Ascending aorta (tissue), 2 donors: ENCODE data around the gene CYS1. TPM values are rescaled to one million over a fixed set of nuclear protein-coding genes. Genes with fewer than 3 reads are reported as not detected.
"Not testable (repeated sequence)": the region's sequence is repeated elsewhere in the genome, so short reads cannot be mapped to it uniquely, and the experiment has no call there.

Source experiments
- DNase-seq, 2 donors: peaks; one replicate each; pipeline ENCODE4 v3.0.0-alpha.2; 2019; ENCODE audit warnings: low spot score in 2 of 2
- H3K27ac ChIP-seq, 2 donors: fragments of 200-600 bp; sonication (generic); one replicate each; pipeline ENCODE4 v1.5.1; 2016 to 2017; ENCODE audit warnings: mild to moderate bottlenecking in 1 of 2
- H3K27me3 ChIP-seq: fragments of 200-600 bp; sonication (generic); one replicate; pipeline ENCODE4 v1.5.1; 2017
- H3K36me3 ChIP-seq, 2 donors: fragments of 200-600 bp; sonication (generic); one replicate each; pipeline ENCODE4 v1.5.1; 2016
- H3K4me1 ChIP-seq, 2 donors: fragments of 200-600 bp; sonication (generic); one replicate each; pipeline ENCODE4 v1.5.1; 2016 to 2017; ENCODE audit warnings: mild to moderate bottlenecking in 1 of 2
- H3K4me3 ChIP-seq, 2 donors: fragments of 200-600 bp; sonication (generic); one replicate each; pipeline ENCODE4 v1.5.1; 2016 to 2017; ENCODE audit warnings: mild to moderate bottlenecking in 1 of 2
- H3K9me3 ChIP-seq, 2 donors: fragments of 200-600 bp; sonication (generic); one replicate each; pipeline ENCODE4 v1.5.1; 2016
- intact Hi-C: fragments of 100-400 bp; cut with DNase I; formaldehyde crosslinking; loops from one replicate; pipeline ENCODE4 v1.15.1; 2023
- total RNA-seq: library from RNA; depleted of rRNA; stranded (reverse); fragments of >200 nt; gene quantifications from one replicate; pipeline ENCODE4 v1.1.0, GENCODE V29; 2016
- TF ChIP-seq, protein P1 (sequence below), 3 experiments: fragments of 200-600 bp in 2 of 3; fragments of 450-650 bp in 1 of 3; sonication (generic) in 2 of 3; IDR thresholded peaks; one replicate each; pipeline ENCODE4 v1.5.1; 2016 to 2019; ENCODE audit warnings: antibody characterized with exemption in 3 of 3, mild to moderate bottlenecking in 1 of 3, moderate library complexity in 1 of 3

CYS1 gene
- total RNA-seq, 1 donor from 2014 or later = 13.8 TPM

DNA sequence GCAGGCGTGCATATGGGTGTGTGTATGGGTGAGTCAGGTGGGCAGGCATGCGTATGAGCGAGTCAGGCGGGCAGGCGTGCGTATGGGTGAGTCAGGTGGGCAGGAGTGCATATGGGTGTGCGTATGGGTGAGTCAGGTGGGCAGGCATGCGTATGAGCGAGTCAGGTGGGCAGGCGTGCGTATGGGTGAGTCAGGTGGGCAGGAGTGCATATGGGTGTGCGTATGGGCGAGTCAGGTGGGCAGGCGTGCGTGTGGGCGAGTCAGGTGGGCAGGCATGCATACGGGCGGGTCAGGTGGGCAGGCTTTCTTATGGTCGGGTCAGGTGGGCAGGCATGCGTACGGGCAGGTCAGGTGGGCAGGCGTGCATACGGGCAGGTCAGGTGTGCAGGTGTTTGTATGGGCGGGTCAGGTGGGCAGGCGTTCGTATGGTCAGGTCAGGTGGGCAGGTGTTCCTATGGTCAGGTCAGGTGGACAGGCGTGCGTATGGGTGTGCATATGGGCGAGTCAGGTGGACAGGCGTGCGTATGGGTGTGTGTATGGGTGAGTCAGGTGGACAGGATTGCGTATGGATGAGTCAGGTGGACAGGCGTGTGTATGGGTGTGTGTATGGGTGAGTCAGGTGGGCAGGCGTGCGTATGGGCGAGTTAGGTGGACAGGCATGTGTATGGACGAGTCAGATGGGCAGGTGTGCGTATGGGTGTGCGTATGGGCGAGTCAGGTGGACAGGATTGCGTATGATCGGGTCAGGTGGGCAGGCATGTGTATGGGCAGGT, 65.6 kb downstream of the CYS1 start:
- Histone ChIP-seq H3K27ac (no peak overlapping the region), H3K36me3 (no peaks in the 10 kb centered on the region), H3K9me3 (peaks cover 0 to 12% of the 10 kb centered on the region in 2 donors), H3K4me3 (no peak overlapping the region), H3K27me3 (no peaks in the 10 kb centered on the region), H3K4me1 (peaks cover 0 to 11% of the 10 kb centered on the region in 2 donors)
- intact Hi-C loops = no loop called here
- no peak for DNase-seq
- TF ChIP-seq, protein P1, sequence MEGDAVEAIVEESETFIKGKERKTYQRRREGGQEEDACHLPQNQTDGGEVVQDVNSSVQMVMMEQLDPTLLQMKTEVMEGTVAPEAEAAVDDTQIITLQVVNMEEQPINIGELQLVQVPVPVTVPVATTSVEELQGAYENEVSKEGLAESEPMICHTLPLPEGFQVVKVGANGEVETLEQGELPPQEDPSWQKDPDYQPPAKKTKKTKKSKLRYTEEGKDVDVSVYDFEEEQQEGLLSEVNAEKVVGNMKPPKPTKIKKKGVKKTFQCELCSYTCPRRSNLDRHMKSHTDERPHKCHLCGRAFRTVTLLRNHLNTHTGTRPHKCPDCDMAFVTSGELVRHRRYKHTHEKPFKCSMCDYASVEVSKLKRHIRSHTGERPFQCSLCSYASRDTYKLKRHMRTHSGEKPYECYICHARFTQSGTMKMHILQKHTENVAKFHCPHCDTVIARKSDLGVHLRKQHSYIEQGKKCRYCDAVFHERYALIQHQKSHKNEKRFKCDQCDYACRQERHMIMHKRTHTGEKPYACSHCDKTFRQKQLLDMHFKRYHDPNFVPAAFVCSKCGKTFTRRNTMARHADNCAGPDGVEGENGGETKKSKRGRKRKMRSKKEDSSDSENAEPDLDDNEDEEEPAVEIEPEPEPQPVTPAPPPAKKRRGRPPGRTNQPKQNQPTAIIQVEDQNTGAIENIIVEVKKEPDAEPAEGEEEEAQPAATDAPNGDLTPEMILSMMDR (IDR thresholded peaks at IDR 0.05) = no peak

DNA sequence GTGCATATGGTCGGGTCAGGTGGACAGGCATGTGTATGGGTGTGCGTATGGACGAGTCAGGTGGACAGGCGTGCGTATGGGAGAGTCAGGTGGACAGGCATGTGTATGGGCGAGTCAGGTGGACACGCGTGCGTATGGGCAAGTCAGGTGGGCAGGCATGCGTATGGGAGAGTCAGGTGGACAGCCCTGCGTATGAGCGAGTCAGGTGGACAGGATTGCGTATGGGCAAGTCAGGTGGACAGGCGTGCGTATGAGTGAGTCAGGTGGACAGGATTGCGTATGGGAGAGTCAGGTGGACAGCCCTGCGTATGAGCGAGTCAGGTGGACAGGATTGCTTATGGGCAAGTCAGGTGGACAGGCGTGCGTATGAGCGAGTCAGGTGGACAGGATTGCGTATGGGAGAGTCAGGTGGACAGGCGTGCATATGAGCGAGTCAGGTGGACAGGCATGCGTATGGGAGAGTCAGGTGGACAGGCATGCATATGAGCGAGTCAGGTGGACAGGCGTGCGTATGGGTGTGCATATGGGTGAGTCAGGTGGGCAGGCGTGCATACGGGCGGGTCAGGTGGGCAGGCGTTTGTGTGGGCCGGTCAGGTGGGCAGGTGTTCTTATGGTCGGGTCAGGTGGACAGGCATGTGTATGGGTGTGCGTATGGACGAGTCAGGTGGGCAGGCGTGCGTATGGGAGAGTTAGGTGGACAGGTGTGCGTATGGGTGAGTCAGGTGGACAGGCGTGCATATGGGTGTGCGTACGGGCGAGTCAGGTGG, 66.4 kb downstream of the CYS1 start:
- H3K27me3 ChIP-seq, intact Hi-C loops, DNase-seq, H3K4me3 ChIP-seq, H3K27ac ChIP-seq, H3K36me3 ChIP-seq: not testable (repeated sequence)
- Histone ChIP-seq H3K9me3 (peaks cover 0 to 12% of the 10 kb centered on the region in 2 donors), H3K4me1 (peaks cover 0 to 18% of the 10 kb centered on the region in 2 donors)

DNA sequence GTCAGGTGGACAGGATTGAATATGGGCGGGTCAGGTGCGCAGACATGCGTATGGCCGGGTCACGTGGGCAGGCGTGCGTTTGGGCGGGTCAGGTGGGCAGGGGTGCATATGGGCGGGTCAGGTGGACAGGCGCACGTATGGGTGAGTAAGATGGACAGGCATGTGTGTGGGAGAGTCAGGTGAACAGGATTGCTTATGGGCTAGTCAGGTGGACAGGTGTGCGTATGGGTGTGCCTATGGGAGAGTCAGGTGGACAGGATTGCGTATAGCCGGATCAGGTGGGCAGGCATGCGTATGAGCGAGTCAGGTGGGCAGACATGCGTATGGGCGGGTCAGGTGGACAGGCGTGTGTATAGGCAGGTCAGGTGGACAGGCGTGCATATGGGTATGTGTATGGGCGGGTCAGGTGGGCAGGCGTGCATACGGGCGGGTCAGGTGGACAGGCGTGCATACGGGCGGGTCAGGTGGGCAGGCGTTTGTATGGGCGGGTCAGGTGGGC, 67.2 kb downstream of the CYS1 start:
- Histone ChIP-seq H3K9me3 (peaks cover 0 to 12% of the 10 kb centered on the region in 2 donors), H3K4me3 (no peak overlapping the region), H3K27me3 (no peaks in the 10 kb centered on the region), H3K4me1 (peaks cover 3 to 25% of the 10 kb centered on the region in 2 donors), H3K27ac (no peak overlapping the region), H3K36me3 (no peaks in the 10 kb centered on the region)
- TF ChIP-seq, protein P1 (IDR thresholded peaks at IDR 0.05) = no peak
- intact Hi-C loops = no loop called here
- DNase-seq = no peak

DNA sequence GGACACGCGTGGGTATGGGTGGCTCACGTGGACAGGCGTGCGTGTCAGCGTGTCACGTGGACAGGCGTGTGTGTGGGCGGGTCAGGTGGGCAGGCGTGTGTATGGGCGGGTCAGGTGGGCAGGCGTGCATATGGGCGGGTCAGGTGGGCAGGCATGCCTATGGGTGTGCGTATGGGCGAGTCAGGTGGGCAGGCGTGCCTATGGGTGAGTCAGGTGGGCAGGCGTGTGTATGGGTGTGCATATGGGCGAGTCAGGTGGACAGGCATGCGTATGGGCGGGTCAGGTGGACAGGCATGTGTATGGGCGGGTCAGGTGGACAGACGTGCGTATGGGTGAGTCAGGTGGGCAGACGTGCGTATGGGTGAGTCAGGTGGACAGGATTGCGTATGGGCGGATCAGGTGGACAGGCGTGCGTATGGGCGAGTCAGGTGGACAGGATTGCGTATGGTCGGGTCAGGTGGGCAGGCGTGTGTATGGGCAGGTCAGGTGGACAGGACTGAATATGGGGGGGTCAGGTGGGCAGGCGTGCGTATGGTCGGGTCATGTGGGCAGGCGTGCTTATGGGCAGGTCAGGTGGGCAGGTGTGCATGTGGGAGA, 67.7 kb downstream of the CYS1 start:
- H3K4me1 ChIP-seq = peaks cover 7 to 30% of the 10 kb centered on the region in 2 donors
- H3K27me3 ChIP-seq, H3K36me3 ChIP-seq, DNase-seq, H3K9me3 ChIP-seq, H3K27ac ChIP-seq, intact Hi-C loops, H3K4me3 ChIP-seq: not testable (repeated sequence)

DNA sequence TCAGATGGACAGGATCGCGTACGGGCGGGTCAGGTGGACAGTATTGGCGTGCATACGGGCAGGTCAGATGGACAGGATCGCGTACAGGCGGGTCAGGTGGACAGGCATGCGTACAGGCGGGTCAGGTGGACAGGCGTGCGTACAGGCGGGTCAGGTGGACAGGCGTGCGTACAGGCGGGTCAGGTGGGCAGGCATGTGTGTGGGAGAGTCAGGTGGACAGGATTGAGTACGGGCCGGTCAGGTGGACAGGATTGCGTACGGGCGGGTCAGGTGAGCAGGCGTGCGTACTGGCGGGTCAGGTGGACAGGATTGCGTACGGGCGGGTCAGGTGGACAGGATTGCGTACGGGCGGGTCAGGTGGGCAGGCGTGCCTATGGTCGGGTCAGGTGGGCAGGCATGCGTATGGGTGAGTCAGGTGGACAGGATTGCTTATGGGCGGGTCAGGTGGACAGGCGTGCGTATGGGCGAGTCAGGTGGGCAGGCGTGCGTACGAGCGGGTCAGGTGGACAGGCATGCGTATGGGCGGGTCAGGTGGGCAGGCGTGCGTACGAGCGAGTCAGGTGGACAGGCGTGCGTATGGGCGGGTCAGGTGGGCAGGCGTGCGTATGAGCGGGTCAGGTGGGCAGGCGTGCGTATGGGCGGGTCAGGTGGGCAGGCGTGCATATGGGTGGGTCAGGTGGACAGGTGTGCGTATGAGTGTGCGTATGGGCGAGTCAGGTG, 68.4 kb downstream of the CYS1 start:
- DNase-seq, H3K27ac ChIP-seq, H3K4me3 ChIP-seq, H3K9me3 ChIP-seq, H3K36me3 ChIP-seq, intact Hi-C loops, H3K27me3 ChIP-seq: not testable (repeated sequence)
- H3K4me1 ChIP-seq = peaks cover 9 to 37% of the 10 kb centered on the region in 2 donors

DNA sequence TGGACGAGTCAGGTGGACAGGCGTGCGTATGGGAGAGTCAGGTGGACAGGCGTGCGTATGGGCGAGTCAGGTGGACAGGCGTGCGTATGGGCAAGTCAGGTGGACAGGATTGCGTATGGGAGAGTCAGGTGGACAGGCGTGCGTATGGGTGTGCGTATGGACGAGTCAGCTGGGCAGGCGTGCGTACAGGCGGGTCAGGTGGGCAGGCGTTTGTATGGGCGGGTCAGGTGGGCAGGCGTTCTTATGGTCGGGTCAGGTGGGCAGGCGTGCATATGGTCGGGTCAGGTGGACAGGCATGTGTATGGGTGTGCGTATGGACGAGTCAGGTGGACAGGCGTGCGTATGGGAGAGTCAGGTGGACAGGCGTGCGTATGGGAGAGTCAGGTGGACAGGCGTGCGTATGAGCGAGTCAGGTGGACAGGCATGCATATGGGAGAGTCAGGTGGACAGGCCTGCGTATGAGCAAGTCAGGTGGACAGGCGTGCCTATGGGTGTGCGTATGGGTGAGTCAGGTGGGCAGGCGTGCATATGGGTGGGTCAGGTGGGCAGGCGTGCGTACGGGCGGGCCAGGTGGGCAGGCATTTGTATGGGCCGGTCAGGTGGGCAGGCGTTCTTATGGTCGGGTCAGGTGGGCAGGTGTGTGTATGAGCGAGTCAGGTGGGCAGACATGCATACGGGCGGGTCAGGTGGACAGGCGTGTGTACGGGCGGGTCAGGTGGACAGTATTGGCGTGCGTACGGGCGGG, 69.2 kb downstream of the CYS1 start:
- H3K9me3 ChIP-seq, H3K27ac ChIP-seq, H3K36me3 ChIP-seq, H3K4me3 ChIP-seq, H3K27me3 ChIP-seq, DNase-seq: not testable (repeated sequence)
- intact Hi-C loops = loop anchor here (1.0 kb wide), 1 partner anchor 26 kb away; no protein-coding TSS in a partner anchor
- peaks cover 13 to 44% of the 10 kb centered on the region in 2 donors for H3K4me1 ChIP-seq
